Suprapubic skin (tissue), 4 donors: Measurements from ENCODE around the gene LIN28B.

Experiments used
- CTCF ChIP-seq, 2 donors: fragments of 200-600 bp in 1 of 2; fragments of 450-650 bp in 1 of 2; sonication (generic) in 1 of 2; IDR thresholded peaks; one replicate each; pipeline ENCODE4 v1.5.1; 2016 to 2019; ENCODE audit warnings: antibody characterized with exemption in 2 of 2, mild to moderate bottlenecking in 1 of 2, moderate library complexity in 1 of 2
- EP300 ChIP-seq: sonication (generic); formaldehyde crosslinking; IDR thresholded peaks from one replicate; pipeline ENCODE4 v1.6.1; 2017; ENCODE audit warnings: antibody characterized with exemption
- POLR2A ChIP-seq, 2 donors: fragments of 450-650 bp; IDR thresholded peaks; one replicate each; pipeline ENCODE4 v1.6.1; 2017; ENCODE audit warnings: antibody characterized with exemption in 2 of 2, mild to moderate bottlenecking in 2 of 2, moderate library complexity in 2 of 2
- POLR2AphosphoS5 ChIP-seq, 3 donors: sonication (generic); formaldehyde crosslinking; IDR thresholded peaks; one replicate each; pipeline ENCODE4 v1.6.1; 2017; ENCODE audit warnings: antibody characterized with exemption in 3 of 3

GRCh38 chr6:104951677-104952076, 5.2 kb upstream of the LIN28B start:
- TF ChIP-seq POLR2A (IDR thresholded peaks at IDR 0.05) (no peak), CTCF (IDR thresholded peaks at IDR 0.05) (no peak), POLR2AphosphoS5 (IDR thresholded peaks at IDR 0.05) (no peak), EP300 (no peak)
